ENCODE data around the gene TMEM30B.
"Not testable (repeated sequence)": the region's sequence is repeated elsewhere in the genome, so short reads cannot be mapped to it uniquely, and the experiment has no call there.

TMEM30B gene, protein sequence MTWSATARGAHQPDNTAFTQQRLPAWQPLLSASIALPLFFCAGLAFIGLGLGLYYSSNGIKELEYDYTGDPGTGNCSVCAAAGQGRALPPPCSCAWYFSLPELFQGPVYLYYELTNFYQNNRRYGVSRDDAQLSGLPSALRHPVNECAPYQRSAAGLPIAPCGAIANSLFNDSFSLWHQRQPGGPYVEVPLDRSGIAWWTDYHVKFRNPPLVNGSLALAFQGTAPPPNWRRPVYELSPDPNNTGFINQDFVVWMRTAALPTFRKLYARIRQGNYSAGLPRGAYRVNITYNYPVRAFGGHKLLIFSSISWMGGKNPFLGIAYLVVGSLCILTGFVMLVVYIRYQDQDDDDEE

GRCh38 chr14:61281186-61281947, at the start of gene TMEM30B:
Gene TMEM30B (minus strand): TSS chr14:61281338. CDS start chr14:61281147, 191 bp downstream.
- DNase-seq, result peak; percentile 96

- DNase-seq, result no peak
Measured at GRCh38 chr14:61330511-61330910, 49.4 kb upstream of the TMEM30B start.

- DNase-seq, result no peak
Measured at GRCh38 chr14:61329478-61330051, 48.4 kb upstream of the TMEM30B start.

DNA sequence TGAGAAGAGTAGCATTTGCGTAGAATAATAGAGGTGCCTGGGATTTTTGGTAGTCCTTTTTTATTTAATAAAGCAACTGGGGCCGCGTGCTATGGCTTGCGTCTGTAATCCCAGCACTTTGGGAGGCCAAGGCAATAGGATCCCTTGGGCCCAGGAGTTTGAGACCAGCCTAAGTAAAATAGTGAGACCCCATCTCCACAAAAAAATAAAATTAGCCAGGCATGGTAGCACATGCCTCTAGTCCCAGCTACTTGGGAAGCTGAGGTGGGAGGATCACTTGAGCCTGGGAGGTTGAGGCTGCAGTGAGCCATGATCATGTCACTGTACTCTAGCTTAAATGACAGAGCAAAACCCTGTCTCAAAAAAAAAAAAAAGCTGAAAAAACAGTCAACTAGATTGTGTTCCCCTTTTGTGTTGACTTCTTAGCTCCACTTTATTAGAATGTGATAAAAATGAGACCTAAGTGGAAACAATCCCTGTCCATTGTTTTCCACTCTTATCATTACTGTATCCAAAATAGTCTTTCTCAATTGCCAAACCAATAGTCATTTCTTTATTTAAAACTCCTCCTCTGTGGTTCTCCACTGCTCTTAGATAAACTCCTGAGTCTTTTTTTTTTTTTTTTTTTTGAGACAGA, 47.6 kb upstream of the TMEM30B start:
- no peak for DNase-seq

GRCh38 chr14:61326847-61327246, 45.7 kb upstream of the TMEM30B start:
- no peak for DNase-seq

- DNase-seq, result no peak
Measured at GRCh38 chr14:61326146-61326545, 45.0 kb upstream of the TMEM30B start.

- DNase-seq, result no peak
Measured at GRCh38 chr14:61325166-61325565, 44.0 kb upstream of the TMEM30B start.

- no peak for DNase-seq
Measured at GRCh38 chr14:61323970-61324369, 42.8 kb upstream of the TMEM30B start.

- DNase-seq, result no peak
Measured at GRCh38 chr14:61322799-61323290, 41.7 kb upstream of the TMEM30B start.

DNA sequence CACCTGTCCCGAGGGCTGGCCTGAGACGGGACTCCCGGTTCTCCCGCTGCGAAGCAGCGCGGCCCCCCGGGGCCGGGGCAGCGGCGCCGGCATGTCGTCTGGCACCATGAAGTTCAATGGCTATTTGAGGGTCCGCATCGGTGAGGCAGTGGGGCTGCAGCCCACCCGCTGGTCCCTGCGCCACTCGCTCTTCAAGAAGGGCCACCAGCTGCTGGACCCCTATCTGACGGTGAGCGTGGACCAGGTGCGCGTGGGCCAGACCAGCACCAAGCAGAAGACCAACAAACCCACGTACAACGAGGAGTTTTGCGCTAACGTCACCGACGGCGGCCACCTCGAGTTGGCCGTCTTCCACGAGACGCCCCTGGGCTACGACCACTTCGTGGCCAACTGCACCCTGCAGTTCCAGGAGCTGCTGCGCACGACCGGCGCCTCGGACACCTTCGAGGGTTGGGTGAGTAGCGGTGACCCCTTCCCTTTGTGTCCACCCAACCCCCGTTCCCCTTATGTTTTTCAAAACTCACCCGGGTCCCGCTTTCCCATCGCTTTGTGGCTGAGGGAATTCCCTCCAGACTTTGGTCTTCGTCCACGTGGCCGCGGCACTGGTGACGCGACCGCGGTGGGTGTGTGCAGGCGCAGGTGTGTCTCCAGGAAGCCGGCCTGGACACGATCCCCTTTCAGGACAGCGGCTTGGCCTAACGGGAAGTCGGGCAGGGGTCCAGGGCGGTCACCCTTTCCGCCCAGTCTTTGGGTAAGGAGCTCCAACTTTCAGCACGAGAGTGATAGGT, 41.1 kb upstream of the TMEM30B start:
- no peak for DNase-seq

GRCh38 chr14:61321385-61322010, 40.4 kb upstream of the TMEM30B start, which contains the start of gene PRKCH:
Gene PRKCH (plus strand): TSS chr14:61321579. CDS start chr14:61322102, 523 bp downstream.
- peak; percentile 66 for DNase-seq

- DNase-seq, result no peak
Measured at GRCh38 chr14:61320806-61321384, 39.8 kb upstream of the TMEM30B start.

DNA sequence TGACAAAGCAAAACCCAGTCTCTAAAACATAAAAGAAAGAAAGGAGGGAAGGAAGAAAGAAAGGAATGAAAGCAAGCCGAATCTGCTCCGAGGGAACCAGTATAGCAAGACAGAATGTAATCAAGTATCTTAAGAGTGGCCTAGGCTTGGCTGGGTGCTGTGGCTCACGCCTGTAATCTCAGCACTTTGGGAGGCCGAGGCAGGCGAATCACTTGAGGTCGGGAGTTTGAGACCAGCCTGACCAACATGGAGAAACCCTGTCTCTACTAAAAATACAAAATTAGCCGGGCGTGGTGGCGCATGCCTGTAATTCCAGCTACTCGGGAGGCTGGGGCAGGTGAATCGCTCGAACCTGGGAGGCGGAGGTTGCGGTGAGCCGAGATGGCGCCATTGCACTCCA, 39.0 kb upstream of the TMEM30B start:
- not testable (repeated sequence) for DNase-seq

DNA sequence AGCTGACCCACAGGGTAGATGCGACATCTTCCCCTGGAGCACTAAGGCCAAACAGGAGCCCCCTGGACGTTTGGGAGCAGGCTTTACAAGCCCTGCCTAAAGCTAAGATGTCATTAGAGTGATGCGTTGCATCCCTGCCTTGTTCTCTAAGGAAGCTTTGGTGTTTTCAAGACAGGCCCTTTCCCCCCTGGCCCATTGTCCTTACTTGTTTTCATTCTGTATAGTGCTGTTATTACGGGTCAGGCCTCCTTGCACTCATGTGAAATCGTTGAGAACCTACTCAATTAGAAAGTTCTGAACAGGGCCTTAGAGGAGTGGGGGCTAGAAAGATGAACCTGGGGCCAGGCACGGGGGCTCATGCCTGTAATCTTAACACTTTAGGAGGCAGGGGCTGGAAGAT, 38.6 kb upstream of the TMEM30B start:
- DNase-seq, result no peak

DNA sequence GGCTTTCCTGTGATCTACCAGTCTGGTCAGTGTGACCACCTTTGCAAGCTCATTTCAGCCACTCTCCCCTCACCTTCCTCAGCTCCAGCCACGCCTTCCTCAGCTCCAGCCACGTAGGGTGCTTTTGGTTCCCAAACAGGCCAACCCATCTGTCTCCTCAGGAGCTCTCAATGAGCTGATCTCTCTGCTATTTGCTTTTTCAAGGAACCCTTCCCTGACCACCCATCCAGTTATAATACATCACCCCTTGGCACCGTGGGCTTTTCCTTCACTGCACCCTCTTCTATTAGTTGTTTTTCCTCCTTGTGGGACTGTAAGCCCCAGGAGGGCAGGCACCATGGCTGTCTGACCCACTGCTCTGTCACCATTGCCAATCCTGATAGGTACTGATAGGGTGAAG, 37.9 kb upstream of the TMEM30B start:
- no peak for DNase-seq

- no peak for DNase-seq
Measured at GRCh38 chr14:61315313-61315712, 34.2 kb upstream of the TMEM30B start.

DNA sequence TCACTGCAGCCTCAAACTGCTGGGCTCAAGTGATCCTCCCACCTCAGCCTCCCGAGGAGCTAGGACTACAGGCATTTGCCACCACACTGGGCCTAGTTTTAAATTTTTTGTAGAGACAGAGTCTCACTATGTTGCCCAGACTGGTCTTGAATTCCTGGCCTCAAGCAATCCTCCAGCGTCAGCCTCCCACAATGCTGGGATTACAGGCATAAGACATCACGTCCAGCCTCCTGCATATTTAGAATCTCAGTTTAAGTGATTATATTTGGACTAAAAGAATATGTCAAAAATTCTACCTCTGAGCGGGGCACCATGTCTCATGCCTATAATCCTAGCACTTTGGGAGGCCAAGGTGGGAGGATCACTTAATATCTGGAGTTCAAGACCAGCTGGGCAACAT, 27.6 kb upstream of the TMEM30B start:
- not testable (repeated sequence) for DNase-seq

DNA sequence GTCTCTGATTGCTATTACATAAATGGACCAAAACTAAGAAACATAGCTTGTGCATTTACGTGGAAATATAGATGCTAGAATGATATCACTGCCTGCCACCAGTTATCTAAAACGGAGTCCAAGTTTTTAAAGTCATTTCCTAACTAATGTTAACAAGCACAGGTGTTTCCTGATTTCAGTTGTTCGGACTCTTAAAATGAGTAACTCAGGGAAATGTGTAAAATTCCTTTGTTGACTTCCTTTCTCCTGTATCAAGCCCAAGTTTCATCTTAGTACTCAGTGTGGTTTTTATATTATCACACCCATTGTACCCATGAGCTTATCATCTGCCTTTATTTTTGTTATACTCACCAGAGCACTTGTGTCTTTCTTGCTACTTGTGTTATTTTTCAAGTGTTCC, 27.1 kb upstream of the TMEM30B start:
- DNase-seq, result no peak

GRCh38 chr14:61304688-61305087, 23.6 kb upstream of the TMEM30B start:
- DNase-seq, result no peak

- no peak for DNase-seq
Measured at GRCh38 chr14:61300754-61301153, 19.6 kb upstream of the TMEM30B start.

GRCh38 chr14:61300209-61300608, 19.1 kb upstream of the TMEM30B start:
- no peak for DNase-seq
